Body of pancreas (tissue), 4 donors: ENCODE measurements around the gene CCDC77.
"Not testable (repeated sequence)": the region's sequence is repeated elsewhere in the genome, so short reads cannot be mapped to it uniquely, and the experiment has no call there.

Source experiments
- CTCF ChIP-seq, 7 experiments: fragments of 450-650 bp in 4 of 7; fragments of 200-600 bp in 3 of 7; sonication (generic) in 3 of 7; IDR thresholded peaks; one replicate each; pipeline ENCODE4 v1.5.1; 2016 to 2019; ENCODE audit warnings: antibody characterized with exemption in 7 of 7
- POLR2A ChIP-seq, 3 donors: fragments of 450-650 bp; IDR thresholded peaks; one replicate each; pipeline ENCODE4 v1.6.1; 2016; ENCODE audit warnings: antibody characterized with exemption in 3 of 3, mild to moderate bottlenecking in 2 of 3

- TF ChIP-seq CTCF, POLR2A (IDR thresholded peaks at IDR 0.05): not testable (repeated sequence)
These were observed 34.3 kb downstream of the CCDC77 start for GRCh38 chr12:435737-436136.
